ENCODE data around the gene GRAP2.
A peak's percentile ranks its signal among the peaks of the same experiment; 100 is the strongest.
"Not testable (repeated sequence)": the region's sequence is repeated elsewhere in the genome, so short reads cannot be mapped to it uniquely, and the experiment has no call there.

GRAP2 gene

GRCh38 chr22:39943953-39944872 is 43.3 kb downstream of the GRAP2 start:
- FAIRE-seq (no peak), DNase-seq (ENCODE audit: low spot score) (no peak)

DNA sequence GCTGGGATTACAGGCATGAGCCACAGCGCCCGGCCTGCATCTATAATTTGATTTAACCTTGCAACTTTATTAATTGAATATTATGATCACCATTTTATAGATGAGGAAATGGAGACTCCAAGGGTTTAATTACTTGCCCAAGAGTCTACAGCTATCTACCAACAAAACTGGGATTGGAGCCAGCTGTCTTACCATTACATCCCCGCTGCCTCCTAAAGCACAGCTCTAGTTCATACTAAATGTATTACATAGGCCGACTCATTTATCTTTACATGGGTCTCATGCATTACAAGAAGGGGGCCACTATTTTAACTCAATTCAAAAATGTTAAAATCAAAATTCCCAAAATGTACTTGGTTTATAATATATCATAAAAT is 45.2 kb downstream of the GRAP2 start:
- FAIRE-seq (no peak), DNase-seq (ENCODE audit: low spot score) (no peak)

GRCh38 chr22:39946503-39947219 is 45.8 kb downstream of the GRAP2 start:
- DNase-seq (ENCODE audit: low spot score) (no peak), FAIRE-seq (no peak)

DNA sequence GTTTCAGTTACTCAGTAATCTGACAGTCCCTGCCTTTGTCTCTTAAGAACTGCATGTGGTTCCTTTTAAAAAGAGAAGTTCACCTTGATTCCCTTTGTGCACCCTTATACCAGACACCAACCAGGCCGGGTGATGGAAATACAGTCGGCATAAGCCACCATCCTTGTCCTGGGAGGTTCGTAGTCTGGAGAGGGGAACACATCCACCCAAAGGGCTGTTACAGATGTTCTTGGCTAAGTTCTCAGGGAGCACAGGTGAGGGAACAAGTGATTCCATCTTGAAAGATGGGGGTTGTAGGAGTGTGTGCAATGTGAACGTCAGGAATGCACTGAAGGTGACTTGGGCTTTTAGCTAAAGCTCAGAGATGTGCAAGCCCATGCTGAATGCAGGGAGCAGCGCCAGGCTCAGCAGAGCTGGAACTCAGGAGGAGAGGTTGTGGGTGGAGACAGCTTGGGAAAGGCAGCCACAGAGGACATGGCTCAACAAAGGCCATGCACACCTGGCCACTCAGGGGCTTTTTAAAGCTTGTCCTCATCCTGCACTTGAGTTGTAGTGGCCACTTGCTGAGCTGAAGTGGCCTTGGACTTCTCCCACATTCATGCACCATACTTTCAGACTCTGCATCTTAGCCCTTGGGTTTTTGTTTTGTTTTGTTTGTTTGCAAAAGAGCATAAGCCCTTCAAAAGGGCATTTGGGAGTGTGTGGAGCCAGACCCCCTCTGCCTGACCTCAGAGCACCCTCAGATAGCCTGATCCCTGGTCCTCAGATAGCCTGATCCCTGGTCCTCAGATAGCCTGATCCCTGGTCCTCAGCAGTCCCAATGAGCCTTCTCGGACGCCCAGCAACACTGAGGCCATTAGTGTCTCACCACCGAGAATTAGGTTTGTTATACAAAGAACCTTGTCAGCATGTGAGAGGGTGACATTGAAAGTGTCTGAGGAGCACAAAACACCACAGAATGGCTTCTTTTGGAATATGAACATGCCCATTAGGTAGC is 46.6 kb downstream of the GRAP2 start:
- DNase-seq (ENCODE audit: low spot score) (no peak), FAIRE-seq (no peak)

GRCh38 chr22:39949964-39950737 is 49.3 kb downstream of the GRAP2 start:
- no peak for DNase-seq (ENCODE audit: low spot score)
- FAIRE-seq: no peak

DNA sequence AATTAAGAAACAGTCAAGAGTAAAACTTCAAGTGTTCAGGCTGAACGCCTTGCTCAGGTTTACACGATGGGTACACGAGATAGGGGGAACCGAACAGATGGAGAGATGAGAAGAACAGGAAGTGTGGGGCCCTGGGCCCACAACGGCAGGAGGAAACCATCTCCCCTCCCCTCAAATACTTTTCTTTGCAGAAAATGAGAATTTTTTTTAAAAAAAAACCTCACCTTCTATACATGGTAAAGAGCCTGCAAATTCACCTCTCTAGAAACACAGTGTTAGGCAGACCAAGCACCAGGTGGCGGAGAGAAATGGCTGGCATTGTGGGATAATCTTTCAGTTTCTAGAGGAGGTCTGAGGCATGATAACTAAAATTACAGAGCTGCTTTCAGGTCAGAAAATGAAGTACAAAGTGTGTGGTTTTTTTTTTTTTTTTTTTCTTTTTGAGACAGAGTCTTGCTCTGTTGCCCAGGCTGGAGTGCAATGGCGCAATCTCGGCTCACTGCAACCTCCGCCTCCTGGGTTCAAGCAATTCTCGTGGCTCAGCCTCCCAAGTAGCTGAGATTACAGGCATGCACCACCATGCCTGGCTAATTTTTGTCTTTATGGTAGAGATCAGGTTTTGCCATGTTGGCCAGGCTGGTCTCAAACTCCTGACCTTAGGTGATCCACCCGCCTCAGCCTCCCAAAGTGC is 50.9 kb downstream of the GRAP2 start:
- not testable (repeated sequence) for DNase-seq (ENCODE audit: low spot score); FAIRE-seq

GRCh38 chr22:39952347-39952746 is 51.5 kb downstream of the GRAP2 start:
- no peak for DNase-seq (ENCODE audit: low spot score)
- FAIRE-seq: no peak

DNA sequence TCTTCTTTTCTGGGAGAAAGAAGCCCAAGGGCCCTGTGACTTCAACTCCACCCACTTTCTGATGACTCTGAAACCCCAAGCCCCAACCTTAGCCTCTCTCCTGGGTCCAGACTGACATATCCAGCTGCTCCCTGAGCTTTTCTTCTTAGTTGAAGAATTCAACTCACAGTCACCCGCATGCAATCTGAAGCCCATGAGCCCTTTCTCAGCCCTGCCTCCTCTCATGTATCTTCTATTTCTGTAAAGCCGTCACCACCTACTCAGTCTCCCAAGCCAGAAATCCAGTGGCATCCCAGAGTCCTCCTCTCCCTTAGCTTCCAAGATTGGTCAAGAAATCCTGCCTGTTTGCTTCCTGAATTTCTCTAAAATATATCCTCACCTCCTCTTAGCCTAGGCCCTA is 52.2 kb downstream of the GRAP2 start:
- DNase-seq (ENCODE audit: low spot score) (no peak), FAIRE-seq (no peak)

- DNase-seq (ENCODE audit: low spot score) (no peak), FAIRE-seq (no peak)
Measured at GRCh38 chr22:39954584-39955055, 53.7 kb downstream of the GRAP2 start.

DNA sequence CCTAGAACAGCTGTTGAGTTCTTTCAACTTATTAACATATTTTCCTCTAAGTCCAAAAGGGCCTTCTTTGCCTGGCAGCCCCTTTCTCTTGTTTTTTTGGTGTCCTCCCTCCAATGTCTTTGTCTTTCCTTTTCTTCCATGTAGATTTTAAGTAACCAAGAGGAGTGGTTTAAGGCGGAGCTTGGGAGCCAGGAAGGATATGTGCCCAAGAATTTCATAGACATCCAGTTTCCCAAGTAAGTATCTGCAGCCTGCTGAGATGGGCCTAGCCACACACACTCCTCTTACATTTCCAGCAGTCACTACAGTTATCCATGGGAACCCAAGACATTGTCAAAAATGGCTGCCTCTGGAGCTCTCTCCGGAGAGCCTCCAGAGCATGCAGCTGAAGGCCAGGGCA is 54.8 kb downstream of the GRAP2 start:
- FAIRE-seq: no peak

DNA sequence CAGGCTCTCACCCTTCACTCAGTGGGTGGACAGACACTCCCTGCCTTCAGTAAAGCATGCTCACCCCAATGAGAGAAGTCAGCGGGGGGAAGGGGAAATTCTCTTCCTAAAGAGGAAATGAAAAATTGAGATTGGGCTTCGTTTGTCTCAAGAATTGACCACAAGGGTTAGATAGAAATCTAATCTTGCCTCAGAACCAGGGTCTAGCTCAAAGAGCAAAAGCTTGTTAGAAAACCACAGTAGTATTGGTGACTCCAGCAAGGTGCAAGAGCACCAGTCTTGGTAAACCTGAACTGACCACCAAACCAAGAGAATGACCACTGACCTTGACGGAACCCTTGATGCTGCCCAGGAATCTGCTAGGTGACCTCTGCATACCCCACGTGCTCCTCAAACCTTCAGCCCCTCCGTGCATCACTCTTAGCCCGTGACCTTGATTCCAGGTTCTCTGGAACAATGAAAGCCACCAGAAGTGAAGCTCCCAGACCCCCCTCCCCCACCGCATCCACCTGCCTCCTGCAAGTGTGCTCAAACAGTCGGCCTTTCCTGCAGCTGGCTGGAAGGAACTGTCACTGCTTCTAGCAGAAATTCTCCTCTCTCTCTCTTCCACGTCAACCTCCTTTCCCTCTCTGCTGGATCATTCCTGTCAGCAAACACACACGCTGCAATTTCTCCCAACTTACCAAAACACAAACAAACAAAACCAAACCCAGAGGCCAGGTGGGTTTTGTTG is 56.2 kb downstream of the GRAP2 start:
- no peak for FAIRE-seq
- no peak for DNase-seq (ENCODE audit: low spot score)

More for the DNA sequence above, 54.8 kb downstream of the GRAP2 start:
- no peak for DNase-seq (ENCODE audit: low spot score)

DNA sequence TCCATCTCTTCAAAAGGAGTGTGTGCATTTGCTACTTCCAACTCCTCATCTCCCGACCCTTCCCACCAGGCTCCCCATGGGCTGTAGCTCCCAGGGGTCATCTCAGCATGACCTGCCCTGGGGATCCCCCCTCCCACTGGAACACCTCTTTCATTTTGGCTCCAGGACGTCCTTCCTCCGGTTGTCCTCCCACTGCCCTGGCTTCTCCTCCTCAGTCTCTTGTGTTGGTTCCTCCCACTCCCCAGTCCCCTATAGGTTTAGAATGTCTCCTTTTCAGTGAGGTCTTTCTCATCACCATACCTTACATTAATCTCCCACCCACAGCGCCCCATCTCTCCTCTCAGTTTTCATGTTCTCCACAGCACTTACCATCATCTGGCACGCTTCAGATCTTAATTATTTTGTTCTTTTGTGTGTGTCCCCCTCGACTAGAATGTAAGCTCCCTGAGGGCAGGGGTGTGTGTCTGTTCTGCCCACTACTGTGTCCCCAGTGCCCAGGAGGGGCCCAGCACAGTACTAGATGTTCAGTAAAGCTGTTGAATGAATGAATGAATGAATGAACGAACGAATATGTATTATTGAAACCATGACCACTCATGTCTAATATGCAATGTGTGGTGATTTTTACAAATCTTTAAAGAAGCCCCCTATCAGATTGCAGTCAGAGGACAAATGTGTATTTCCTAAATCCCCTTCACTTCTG is 57.3 kb downstream of the GRAP2 start:
- no peak for FAIRE-seq

DNA sequence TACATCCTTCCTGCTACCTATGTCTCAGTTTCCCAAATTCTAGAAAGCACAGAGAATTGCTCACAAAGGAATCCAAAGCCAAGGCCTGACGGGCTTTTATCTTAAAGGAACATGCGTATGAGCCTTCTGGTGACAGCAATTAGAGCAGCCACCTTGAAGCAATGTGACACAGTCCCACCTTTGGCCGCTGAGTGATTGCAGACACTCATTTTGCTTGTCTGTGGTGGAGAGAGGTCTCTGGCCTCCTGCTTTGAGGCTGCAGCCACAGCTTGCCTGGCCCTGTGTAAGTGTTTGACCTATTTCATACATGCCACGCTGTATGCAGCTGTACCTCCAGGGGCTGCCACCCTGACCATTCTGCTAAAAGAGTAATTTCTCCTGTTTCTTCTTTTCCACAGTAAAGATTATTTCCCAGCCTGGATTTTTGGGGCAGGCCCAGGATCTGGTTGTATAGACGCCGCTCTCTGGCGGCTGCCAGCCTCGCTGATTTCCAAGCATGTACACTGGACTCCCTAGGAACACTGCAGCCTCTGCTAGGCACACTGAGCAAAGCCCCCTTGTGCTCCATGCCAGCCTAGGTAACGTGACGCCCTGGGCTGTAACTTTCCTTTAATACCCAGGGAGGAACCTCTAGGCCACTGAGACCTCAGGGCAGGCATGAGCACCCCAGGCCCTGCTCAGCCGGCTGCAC is 58.2 kb downstream of the GRAP2 start:
- DNase-seq (ENCODE audit: low spot score) (no peak), FAIRE-seq (no peak)

More for the DNA sequence above, 57.3 kb downstream of the GRAP2 start:
- no peak for DNase-seq (ENCODE audit: low spot score)

GRCh38 chr22:39959640-39960447 is 59.0 kb downstream of the GRAP2 start, which contains the start of gene TMA7B:
Gene TMA7B, plus strand, starts transcription at chr22:39960397. Its CDS starts 3,978 bp downstream, at chr22:39964375.
- peak; percentile 68 for DNase-seq (ENCODE audit: low spot score)
- peak; percentile 59 for FAIRE-seq

DNA sequence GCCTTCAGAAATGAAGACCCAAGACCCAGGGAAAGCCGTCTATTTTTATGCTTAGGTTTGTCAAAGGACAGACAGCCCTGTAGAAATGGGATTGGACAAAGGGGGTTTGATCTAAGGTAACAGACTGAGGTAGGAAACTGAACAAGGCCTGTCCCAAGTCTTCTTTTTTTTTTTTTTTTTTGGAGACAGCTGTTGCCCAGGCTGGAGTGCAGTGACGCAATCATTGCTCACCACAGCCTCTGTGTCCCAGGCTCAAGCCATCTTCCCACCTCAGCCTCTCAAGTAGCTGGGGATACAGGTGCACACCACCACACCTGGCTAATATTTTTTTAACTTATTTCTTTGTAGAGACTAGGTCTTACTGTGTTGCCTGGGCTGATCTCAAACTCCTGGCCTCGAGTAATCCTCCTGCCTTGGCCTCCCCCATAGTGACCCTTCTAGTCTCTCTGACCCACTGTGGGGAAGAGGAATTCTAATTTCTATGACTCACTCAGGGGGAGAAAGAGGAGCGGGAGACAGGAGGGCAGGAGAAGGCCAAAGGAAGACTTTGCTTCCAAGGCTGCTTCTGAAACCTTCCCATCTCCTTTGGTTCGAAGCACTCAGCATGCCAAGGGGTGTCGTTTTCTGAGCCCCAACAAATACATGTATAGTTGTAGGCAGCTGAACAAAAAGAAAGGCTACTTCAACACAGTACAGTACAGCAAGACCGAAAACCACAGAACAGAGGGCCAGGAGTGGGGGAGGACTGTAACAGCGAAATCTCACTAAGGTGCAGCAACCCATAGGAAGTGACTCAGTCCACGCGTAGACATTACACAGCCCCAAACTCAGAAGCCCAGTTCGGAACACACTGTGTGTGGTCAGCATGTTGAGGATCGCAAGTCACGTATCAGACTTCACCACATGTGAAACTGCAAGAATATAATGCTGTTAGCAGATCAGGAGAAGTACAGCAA is 60.2 kb downstream of the GRAP2 start:
- DNase-seq (ENCODE audit: low spot score): peak; percentile 97
- FAIRE-seq: peak; percentile 97

- DNase-seq (ENCODE audit: low spot score): peak; percentile 85
- no peak for FAIRE-seq
Measured at GRCh38 chr22:39962071-39962470, 61.2 kb downstream of the GRAP2 start.
